Astrocyte (in vitro differentiated cells and primary cell): ENCODE data around the gene IL10RA. TPM values are rescaled to one million over a fixed set of nuclear protein-coding genes. Genes with fewer than 3 reads are reported as not detected.

Source experiments
- DNase-seq: peaks from one replicate; pipeline ENCODE4 v3.0.0-alpha.2; 2010; ENCODE audit warnings: low read depth
- FAIRE-seq: peaks from 2 replicates; lab custom pipeline; 2011; peaks lifted over from hg19 to GRCh38; lab: Jason Lieb, UNC
- H2AFZ ChIP-seq: 2 replicates; pipeline ENCODE4 v1.6.0; 2012; ENCODE audit warnings: low read depth, low read length, inconsistent platforms
- H3K27ac ChIP-seq: 2 replicates; pipeline ENCODE4 v1.5.1; 2011; ENCODE audit warnings: low read depth, low read length, inconsistent platforms
- H3K27me3 ChIP-seq: 2 replicates; pipeline ENCODE4 v1.6.0; 2011; ENCODE audit warnings: low read length, inconsistent platforms; ENCODE audit not compliant: insufficient read depth
- H3K36me3 ChIP-seq: 2 replicates; pipeline ENCODE4 v1.5.1; 2011; ENCODE audit warnings: low read length, inconsistent platforms; ENCODE audit not compliant: insufficient read depth
- H3K4me1 ChIP-seq: 2 replicates; pipeline ENCODE4 v1.5.1; 2011; ENCODE audit warnings: low read length, inconsistent platforms; ENCODE audit not compliant: insufficient read depth
- H3K4me2 ChIP-seq: 2 replicates; pipeline ENCODE4 v1.6.0; 2012; ENCODE audit warnings: low read length, inconsistent platforms
- H3K4me3 ChIP-seq: 2 replicates; pipeline ENCODE4 v1.5.1; 2011; ENCODE audit warnings: low read depth, mild to moderate bottlenecking, low read length, inconsistent platforms; ENCODE audit not compliant: insufficient read depth
- H3K79me2 ChIP-seq: 2 replicates; pipeline ENCODE4 v1.6.0; 2012; ENCODE audit warnings: mild to moderate bottlenecking, low read length, inconsistent platforms; ENCODE audit not compliant: insufficient read depth
- H3K9ac ChIP-seq: 2 replicates; pipeline ENCODE4 v1.6.0; 2012; ENCODE audit warnings: mild to moderate bottlenecking, low read length, inconsistent platforms
- H3K9me3 ChIP-seq: 2 replicates; pipeline ENCODE4 v1.5.1; 2012; ENCODE audit warnings: low read depth, mild to moderate bottlenecking, low read length, inconsistent platforms; ENCODE audit not compliant: insufficient read depth
- H4K20me1 ChIP-seq: 2 replicates; pipeline ENCODE4 v1.6.0; 2012; ENCODE audit warnings: low read length, inconsistent platforms; ENCODE audit not compliant: insufficient read depth
- H3K27ac Mint-ChIP-seq: one replicate; pipeline ENCODE4 v1.8.0; 2021; ENCODE audit warnings: mild to moderate bottlenecking, mixed read lengths; ENCODE audit not compliant: unreplicated experiment
- H3K27me3 Mint-ChIP-seq: one replicate; pipeline ENCODE4 v1.8.0; 2021; ENCODE audit warnings: low read depth, mixed read lengths; ENCODE audit not compliant: unreplicated experiment
- H3K36me3 Mint-ChIP-seq: one replicate; pipeline ENCODE4 v1.8.0; 2021; ENCODE audit warnings: low read depth, mixed read lengths; ENCODE audit not compliant: unreplicated experiment
- H3K4me1 Mint-ChIP-seq: one replicate; pipeline ENCODE4 v1.8.0; 2021; ENCODE audit warnings: low read depth, mixed read lengths; ENCODE audit not compliant: unreplicated experiment
- H3K4me3 Mint-ChIP-seq: one replicate; pipeline ENCODE4 v1.8.0; 2021; ENCODE audit warnings: mild to moderate bottlenecking, moderate library complexity, mixed read lengths; ENCODE audit not compliant: unreplicated experiment
- H3K9me3 Mint-ChIP-seq: one replicate; pipeline ENCODE4 v1.8.0; 2021; ENCODE audit warnings: mild to moderate bottlenecking, mixed read lengths; ENCODE audit not compliant: unreplicated experiment
- EZH2 ChIP-seq: IDR thresholded peaks from 2 replicates; pipeline ENCODE4 v1.6.1; 2012; ENCODE audit warnings: mild to moderate bottlenecking, low read length, inconsistent platforms; ENCODE audit not compliant: insufficient read depth
- total RNA-seq: library from RNA; stranded (reverse); gene quantifications from 2 replicates; pipeline ENCODE4 v1.2.1, GENCODE V29; 2021
- TF ChIP-seq, protein P1 (sequence below): IDR thresholded peaks from 2 replicates; pipeline ENCODE4 v1.5.1; 2011; ENCODE audit warnings: low read depth, mild to moderate bottlenecking, inconsistent platforms, low read length, moderate library complexity; ENCODE audit not compliant: insufficient read depth

The IL10RA gene
- total RNA-seq, 1 donor from 2014 or later, result 0.73 TPM

DNA sequence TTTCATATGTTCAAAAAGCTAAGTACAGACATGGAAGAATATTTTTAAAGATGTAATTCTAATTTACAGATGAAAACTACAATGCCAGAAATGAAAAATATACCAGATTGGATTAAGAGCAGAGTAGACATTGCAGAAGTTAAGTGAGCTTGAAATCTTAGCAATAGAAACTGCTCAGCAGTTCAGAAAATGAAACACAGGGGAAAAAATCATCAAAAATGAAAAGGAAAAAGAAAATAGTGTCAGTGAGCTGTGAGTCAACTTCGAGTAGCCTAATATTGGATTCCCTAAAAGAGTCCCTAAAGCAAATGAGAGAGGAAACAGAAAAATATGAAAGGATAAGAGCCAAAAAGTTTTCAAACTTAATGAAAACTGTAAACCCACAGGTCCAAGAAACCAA, 25.8 kb upstream of the IL10RA start:
- H3K9me3 ChIP-seq, result no peaks in the 10 kb centered on the region
- Mint-ChIP-seq H3K27me3 (peaks cover 7% of the 10 kb centered on the region), H3K4me3 (no peak overlapping the region), H3K9me3 (peaks cover 6% of the 10 kb centered on the region), H3K4me1 (no peaks in the 10 kb centered on the region), H3K36me3 (no peaks in the 10 kb centered on the region), H3K27ac (no peak overlapping the region)
- H4K20me1 ChIP-seq, result no peaks in the 10 kb centered on the region
- H3K4me1 ChIP-seq, result no peaks in the 10 kb centered on the region
- no peak overlapping the region for H3K27ac ChIP-seq
- DNase-seq, result no peak
- H3K4me2 ChIP-seq, result no peak overlapping the region
- no peak overlapping the region for H2AFZ ChIP-seq
- H3K27me3 ChIP-seq, result peaks cover 11% of the 10 kb centered on the region
- H3K79me2 ChIP-seq, result no peaks in the 10 kb centered on the region
- H3K4me3 ChIP-seq, result no peak overlapping the region
- TF ChIP-seq, protein P1, sequence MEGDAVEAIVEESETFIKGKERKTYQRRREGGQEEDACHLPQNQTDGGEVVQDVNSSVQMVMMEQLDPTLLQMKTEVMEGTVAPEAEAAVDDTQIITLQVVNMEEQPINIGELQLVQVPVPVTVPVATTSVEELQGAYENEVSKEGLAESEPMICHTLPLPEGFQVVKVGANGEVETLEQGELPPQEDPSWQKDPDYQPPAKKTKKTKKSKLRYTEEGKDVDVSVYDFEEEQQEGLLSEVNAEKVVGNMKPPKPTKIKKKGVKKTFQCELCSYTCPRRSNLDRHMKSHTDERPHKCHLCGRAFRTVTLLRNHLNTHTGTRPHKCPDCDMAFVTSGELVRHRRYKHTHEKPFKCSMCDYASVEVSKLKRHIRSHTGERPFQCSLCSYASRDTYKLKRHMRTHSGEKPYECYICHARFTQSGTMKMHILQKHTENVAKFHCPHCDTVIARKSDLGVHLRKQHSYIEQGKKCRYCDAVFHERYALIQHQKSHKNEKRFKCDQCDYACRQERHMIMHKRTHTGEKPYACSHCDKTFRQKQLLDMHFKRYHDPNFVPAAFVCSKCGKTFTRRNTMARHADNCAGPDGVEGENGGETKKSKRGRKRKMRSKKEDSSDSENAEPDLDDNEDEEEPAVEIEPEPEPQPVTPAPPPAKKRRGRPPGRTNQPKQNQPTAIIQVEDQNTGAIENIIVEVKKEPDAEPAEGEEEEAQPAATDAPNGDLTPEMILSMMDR, result no peak
- TF ChIP-seq EZH2, result no peak
- no peaks in the 10 kb centered on the region for H3K36me3 ChIP-seq
- no peak overlapping the region for H3K9ac ChIP-seq
- no peak for FAIRE-seq

DNA sequence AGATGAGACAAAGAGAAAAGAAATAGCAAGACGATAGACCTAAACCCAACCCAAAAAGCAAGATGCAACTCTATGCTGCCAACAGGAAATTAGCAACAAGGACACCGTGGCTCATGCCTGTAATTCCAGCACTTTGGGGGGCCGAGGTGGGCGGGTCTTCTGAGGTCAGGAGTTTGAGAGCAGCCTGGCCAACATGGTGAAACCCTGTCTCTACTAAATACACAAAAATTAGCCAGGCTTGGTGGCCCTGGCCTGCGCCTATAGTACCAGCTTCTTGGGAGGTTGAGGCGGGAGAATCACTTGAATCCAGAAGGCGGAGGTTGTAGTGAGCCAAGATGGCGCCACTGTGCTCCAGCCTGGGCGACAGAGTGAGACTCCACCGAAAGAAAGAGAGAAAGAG, 24.3 kb upstream of the IL10RA start:
- peaks cover 7% of the 10 kb centered on the region for H3K27me3 ChIP-seq
- H3K4me1 ChIP-seq, result no peaks in the 10 kb centered on the region
- H2AFZ ChIP-seq, result no peak overlapping the region
- H3K27me3 Mint-ChIP-seq, result peaks cover 7% of the 10 kb centered on the region
- no peak overlapping the region for H3K27ac Mint-ChIP-seq
- no peaks in the 10 kb centered on the region for H3K4me1 Mint-ChIP-seq
- no peaks in the 10 kb centered on the region for H4K20me1 ChIP-seq
- FAIRE-seq (no peak), DNase-seq (no peak)
- no peak for TF ChIP-seq EZH2
- TF ChIP-seq, protein P1, result no peak
- no peaks in the 10 kb centered on the region for H3K9me3 ChIP-seq
- no peaks in the 10 kb centered on the region for H3K36me3 Mint-ChIP-seq
- peaks cover 4% of the 10 kb centered on the region for H3K9me3 Mint-ChIP-seq
- H3K4me3 Mint-ChIP-seq, result no peak overlapping the region
- H3K4me2 ChIP-seq, result no peak overlapping the region
- no peak overlapping the region for H3K9ac ChIP-seq
- no peaks in the 10 kb centered on the region for H3K36me3 ChIP-seq
- no peak overlapping the region for H3K4me3 ChIP-seq
- H3K79me2 ChIP-seq, result no peaks in the 10 kb centered on the region
- no peak overlapping the region for H3K27ac ChIP-seq

DNA sequence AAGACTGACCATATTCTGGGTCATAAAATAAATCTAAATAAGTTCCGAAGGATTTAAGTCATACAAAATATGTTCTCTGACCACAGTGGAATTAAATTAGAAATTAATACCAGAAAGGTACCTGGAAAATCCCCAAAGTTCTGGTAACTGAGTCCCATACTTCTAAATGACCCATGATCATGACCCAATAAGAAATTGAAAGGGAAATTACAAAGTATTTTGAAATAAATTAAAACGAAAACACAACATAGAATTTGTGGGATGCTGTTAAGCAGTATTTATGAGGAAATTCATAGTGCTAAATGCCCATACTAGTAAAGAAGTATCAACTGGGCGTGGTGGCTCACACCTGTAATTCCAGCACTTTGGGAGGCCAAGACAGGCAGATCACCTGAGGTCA, 23.4 kb upstream of the IL10RA start:
- Mint-ChIP-seq H3K4me1 (no peaks in the 10 kb centered on the region), H3K27me3 (peaks cover 3% of the 10 kb centered on the region), H3K4me3 (no peak overlapping the region), H3K9me3 (no peaks in the 10 kb centered on the region), H3K27ac (no peak overlapping the region), H3K36me3 (no peaks in the 10 kb centered on the region)
- no peaks in the 10 kb centered on the region for H3K9me3 ChIP-seq
- no peak overlapping the region for H3K4me3 ChIP-seq
- no peak for TF ChIP-seq EZH2
- TF ChIP-seq, protein P1, result no peak
- no peaks in the 10 kb centered on the region for H3K4me1 ChIP-seq
- H3K4me2 ChIP-seq, result no peak overlapping the region
- no peak overlapping the region for H2AFZ ChIP-seq
- no peak overlapping the region for H3K9ac ChIP-seq
- no peak for FAIRE-seq
- H3K79me2 ChIP-seq, result no peaks in the 10 kb centered on the region
- no peaks in the 10 kb centered on the region for H4K20me1 ChIP-seq
- H3K36me3 ChIP-seq, result no peaks in the 10 kb centered on the region
- H3K27me3 ChIP-seq, result peaks cover 7% of the 10 kb centered on the region
- no peak for DNase-seq
- H3K27ac ChIP-seq, result no peak overlapping the region
